G401.6 (cell line): ENCODE measurements around the gene PCED1B.
A peak's percentile ranks its signal among the peaks of the same experiment; 100 is the strongest.
"Not testable (repeated sequence)": the region's sequence is repeated elsewhere in the genome, so short reads cannot be mapped to it uniquely, and the experiment has no call there.

Experiments
- FAIRE-seq: peaks from 2 replicates; lab custom pipeline; 2012; peaks lifted over from hg19 to GRCh38; lab: Jason Lieb, UNC

Gene PCED1B

DNA sequence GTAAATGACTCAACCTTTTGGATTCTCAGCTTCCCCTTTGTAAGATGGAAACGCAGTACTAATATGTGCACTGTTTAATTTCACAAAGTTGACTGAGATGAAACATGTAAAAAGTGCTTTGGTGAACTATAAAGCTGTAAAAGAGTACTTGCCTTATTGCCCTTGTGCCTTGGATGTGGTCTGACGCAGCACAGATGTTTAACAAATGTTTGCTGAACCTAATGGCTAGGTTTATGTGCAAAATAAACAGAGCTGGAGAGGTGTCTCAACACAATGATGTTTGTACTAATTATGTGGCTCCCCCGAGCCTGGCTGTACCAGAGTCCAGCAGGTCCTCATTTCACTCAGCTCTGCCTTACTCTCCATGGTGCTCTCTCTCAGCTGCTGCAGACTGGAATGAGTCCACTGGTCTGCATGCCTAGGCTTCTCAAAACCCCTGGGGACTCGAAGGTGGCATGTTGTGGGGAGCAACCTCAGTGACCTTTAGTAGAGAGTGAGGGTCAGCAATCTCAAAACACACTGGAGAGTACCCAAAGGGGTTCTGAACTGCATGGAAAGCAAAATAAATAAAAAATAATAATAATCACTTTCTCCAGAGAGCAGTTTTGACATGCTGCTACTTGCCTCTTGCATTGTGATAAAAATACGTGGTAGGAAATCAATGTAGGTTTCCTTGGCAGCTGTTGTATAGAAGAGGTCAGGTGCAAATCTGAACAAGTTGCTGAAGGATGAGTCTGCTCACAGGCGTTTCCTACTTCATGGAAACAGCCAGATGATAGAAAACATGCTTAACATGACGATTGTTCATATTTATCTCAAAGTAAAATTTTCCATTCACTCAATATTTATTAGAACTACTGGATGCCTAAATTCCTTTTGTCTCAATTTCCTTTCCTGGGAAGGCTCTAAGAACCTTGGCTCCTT lies 8.9 kb downstream of the PCED1B start:
- peak; percentile 96 for FAIRE-seq

GRCh38 chr12:47091009-47091408 lies 11.6 kb downstream of the PCED1B start:
- peak; percentile 44 for FAIRE-seq

DNA sequence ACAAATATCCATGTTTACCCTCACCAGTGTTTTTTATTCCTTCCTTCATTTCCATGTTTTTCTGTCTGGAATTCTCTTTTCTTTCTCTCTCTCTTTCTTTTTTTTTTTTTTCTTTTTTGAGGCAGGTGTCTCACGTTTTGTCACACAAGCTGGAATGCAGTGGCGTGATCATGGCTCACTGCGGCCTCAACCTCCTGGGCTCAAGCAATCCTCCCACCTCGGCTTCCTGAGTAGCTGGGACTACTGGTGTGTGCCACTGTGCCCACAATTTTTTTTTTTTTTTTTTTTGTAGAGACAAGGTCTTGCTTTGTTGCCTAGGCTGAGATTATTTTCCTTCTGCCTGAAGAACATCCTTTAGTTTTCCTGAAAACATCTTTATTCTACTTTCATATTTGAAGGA lies 15.4 kb downstream of the PCED1B start:
- no peak for FAIRE-seq

GRCh38 chr12:47095446-47096236 lies 16.2 kb downstream of the PCED1B start:
- no peak for FAIRE-seq

DNA sequence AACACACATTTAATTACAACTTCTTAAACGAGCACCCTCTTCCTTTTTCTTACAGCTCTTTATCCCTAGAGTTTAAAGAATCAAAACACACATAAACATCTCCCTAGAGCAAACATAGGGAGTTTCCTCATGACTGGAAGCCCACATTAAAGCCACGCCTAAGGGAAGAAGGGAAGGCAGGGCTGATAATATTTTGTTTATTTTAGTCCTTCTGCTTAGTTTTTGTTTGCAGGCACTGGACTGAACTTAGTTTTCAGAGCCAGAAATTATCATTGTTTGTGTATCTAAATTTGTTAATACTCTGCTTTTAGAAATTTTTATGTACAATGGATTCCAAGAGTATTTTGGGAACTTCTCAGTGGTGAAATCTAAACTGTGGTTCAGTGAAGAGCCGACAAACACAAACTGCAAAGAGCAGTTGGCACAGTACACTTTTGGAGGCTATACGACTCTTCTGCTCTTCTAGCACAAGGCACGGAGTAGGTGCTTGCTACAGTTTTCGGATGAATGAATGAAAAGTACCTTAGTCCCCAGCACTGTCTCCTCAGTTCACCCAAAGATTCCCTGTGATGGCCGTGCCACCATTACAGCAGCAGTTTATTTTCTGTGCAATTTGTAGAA lies 18.0 kb downstream of the PCED1B start:
- no peak for FAIRE-seq

DNA sequence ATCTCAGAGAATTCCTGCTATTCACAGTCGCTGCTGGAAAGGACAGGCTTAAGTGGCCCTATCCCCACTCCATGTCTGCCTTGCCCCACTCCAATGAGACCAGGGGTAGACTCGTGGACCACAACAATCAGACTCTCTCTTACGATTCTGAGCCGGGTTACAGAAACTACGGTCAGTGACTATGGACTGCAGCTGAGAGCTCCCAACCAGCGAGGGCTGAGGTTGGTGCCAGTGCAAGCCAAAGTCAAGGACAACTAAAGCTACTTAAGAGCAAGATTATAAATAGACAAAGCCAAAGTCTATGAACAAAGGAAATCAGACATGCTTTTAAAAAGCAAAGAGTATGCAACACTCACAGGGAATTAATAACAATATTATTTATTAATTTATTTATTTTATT lies 18.7 kb downstream of the PCED1B start:
- FAIRE-seq: no peak

- no peak for FAIRE-seq
Measured at GRCh38 chr12:47099610-47100009, 20.2 kb downstream of the PCED1B start.

DNA sequence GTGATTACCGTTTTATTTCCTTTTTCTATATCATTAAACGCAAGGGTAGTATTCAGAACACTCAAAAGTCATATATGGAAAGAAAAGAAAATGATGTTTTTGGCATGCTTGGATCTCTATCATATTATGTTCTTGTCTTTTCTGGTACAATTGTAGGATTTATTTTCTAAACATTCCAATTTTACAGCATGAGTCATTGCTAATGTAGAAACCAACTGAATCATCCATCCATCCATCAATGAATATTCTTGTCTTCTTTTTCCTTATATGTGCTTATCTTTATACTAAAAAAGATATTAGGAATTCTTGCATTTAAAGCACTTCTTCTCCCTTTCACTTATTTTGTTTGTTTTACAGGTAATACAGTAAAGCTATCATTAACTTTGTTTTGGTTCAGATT lies 20.7 kb downstream of the PCED1B start:
- no peak for FAIRE-seq

GRCh38 chr12:47102406-47102805 lies 23.0 kb downstream of the PCED1B start:
- no peak for FAIRE-seq

DNA sequence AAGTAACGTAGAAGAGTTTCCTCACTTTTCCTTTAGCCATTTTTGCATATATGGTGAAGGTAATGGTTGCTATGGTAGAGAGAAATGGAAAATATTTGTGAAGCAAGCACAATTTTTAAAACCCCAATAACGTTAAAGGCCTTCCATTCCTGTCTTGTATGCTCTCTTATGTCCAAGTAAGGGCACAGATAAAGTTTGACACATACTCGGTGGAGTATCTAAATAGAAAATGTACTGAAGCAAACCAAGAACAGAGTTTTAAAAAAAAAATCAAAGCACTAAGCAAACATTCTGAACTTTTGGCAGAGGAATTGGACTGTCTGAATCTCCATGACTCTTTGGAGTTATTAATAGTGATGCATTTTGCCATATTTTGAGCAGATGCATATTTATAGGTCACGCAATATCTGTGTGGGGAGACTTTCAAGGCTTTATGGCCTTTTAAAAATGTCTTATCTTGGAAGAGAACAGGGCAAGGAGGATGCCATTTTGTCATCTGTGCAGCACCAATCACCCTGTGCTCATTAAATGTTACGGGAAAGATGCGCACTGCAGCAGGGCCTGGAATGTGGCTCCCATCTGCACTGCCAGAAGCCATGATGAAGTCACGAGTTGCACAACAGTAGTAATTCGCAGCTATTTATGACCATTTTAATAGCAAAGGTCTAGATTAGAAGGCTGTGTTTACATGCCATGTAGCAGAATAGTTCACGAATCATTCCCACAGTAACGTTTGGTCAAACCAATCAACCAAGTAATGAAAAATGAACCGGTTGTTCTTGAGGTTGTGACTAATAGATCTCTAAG lies 23.6 kb downstream of the PCED1B start:
- FAIRE-seq: no peak

DNA sequence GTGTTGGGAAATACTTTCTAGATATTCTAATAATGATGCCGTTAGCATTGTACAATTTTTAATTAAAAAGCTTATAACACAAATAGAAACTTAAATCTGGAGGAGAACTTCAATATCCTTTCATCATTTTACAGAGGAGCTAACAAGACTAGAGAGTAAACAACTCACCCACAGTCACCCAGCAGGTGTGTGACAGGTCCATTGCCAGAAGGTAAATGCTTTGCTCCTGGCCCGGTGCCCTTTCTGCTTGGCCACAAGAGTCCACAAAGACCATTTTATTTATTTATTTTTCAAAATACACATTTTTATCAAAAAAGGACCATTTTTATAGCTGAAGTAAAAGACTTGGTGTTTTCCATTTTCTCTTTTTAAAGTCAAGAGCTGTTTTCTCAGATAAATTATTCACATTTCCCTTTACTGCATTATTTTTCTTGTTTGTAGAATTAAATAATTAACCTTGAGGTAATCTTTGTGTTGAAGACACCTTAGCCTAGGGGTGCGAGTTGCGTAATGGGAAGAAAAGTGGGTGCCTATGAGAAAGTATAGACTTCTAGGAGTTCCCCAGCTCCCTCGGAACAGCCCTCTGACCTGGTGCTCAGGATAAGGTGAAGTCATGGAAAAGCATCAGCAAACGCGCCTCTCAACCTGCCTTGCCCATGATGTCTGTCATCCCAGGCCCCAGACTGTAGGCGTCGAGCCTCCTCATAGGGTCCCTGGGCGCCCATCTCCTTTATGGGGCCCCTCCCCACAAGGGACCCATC lies 26.7 kb downstream of the PCED1B start:
- FAIRE-seq: no peak

DNA sequence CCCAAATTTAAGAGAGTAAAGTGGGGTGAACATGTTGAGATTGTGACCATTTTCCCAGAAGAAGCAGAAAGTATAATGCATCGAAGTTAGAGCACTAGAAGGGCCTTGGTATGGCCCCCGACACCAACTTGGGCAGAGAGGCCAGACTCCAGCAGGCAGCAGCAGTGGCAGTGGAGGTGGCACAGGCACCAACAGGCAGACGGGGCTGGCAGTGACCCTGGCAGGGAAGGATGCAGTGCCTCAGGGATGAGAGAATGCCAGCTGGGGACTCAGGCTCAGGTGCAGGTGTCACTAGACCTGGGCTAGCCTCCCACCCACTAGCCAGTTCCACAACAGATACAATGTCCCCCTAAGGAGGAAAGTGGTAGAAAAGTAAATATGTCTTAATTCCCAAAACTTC lies 28.0 kb downstream of the PCED1B start:
- no peak for FAIRE-seq

- no peak for FAIRE-seq
Measured at GRCh38 chr12:47107926-47108325, 28.5 kb downstream of the PCED1B start.

GRCh38 chr12:47110011-47110541 lies 30.7 kb downstream of the PCED1B start:
- no peak for FAIRE-seq

GRCh38 chr12:47110718-47111391 lies 31.4 kb downstream of the PCED1B start:
- FAIRE-seq: no peak

DNA sequence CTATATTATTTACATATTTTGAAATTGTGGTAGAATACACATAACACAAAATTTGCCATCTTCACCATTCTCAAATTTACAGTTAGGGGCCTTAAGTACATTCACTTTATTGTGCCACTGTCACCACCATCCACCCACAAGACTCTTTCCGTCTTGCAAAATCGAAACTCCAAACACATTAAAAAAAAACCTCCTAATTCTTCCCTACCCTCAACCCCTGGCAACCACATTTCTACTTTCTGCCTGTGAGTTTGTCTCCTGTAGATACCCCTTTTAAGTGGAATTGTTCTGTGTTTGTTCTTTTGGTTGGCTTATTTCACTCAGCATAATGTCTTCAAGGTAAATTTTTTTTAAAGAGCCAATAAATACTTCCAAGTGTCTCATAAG lies 32.0 kb downstream of the PCED1B start:
- no peak for FAIRE-seq

DNA sequence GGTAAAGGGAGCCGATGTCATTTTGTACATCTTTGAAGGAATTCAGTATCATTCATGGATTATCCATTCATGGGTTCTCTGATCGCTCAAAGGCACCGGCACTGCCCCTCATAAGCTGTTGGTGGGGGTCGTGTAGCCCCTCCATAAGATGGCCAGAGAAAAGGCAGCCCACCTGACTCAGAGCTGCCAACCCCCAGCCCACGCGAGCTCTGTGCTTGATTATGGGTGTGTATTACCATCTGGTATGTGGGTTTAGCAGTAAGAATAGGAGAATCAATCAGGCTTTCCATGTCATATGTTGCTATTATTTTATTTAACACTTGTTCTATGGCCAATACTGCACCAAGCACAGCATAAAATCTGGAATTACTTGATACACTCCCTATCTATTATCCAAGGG lies 32.4 kb downstream of the PCED1B start:
- FAIRE-seq: no peak

DNA sequence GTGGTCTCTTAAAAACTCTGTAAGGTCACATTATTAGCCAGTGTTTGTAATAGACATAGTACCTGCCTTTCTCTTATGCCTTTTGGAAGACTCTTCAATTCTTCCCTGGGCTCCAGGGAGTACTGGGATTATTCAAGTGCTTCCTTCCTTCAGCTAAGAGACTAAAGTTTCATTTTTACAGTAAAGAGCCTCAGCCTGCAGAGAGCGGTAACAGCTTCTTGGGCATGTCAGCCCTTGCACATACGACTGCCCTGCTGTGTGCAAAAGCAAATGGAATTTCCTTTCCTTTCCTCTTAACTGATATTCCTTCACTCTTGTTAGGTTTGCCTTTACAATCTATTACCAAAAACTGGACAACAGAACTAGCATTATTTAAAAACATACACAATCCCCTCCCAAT lies 33.3 kb downstream of the PCED1B start:
- no peak for FAIRE-seq

DNA sequence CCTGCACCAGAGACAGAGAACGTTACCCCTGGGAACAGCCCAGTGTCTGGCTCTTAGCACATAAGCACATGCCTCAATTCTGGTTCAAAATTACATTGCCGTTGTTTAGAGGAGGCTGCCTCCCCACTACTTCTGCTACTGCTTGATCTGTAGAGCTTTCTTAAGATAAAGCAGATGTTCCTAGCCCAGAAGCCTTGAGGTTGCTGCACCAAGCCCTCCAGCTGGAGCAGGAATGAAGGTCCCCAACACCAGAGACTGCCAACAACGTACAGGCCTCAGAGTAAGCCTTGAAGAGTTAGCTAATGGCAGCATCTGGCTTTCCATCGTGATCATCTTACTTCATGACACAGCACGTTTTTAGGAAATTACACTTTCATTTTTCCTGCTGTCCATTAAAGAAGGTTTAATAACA lies 35.1 kb downstream of the PCED1B start:
- FAIRE-seq: no peak

DNA sequence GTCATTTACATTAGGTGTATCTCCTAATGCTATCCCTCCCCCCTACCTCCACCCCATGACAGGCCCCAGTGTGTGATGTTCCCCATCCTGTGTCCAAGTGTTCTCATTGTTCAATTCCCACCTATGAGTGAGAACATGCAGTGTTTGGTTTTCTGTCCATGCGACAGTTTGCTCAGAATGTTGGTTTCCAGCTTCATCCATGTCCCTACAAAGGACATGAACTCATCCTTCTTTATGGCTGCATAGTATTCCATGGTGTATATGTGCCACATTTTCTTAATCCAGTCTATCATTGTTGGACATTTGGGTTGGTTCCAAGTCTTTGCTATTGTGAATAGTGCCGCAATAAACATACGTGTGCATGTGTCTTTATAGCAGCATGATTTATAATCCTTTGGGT lies 37.9 kb downstream of the PCED1B start:
- not testable (repeated sequence) for FAIRE-seq

DNA sequence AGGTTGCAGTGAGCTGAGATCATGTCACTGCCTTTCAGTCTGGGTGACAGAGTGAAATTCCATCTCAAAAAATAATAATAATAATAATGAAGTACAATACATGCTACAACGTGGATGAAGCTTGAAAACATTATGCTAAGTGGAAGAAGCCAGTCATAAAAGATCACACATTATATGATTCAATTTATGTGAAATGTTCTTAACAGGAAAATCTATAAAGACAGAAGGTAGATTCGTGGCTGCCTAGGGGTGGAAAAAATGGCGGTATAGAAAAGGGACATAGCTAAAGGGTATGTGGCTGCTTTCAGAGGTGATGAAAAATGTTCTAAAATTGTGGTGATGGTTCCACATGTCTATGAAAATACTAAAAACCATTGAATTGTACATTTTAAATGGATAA lies 41.3 kb downstream of the PCED1B start:
- FAIRE-seq: no peak
